Measurements from ENCODE around the gene ZC2HC1B. TPM values are rescaled to one million over a fixed set of nuclear protein-coding genes. Genes with fewer than 3 reads are reported as not detected.

Gene ZC2HC1B
- total RNA-seq, 4 donors from 2014 or later, result not detected

GRCh38 chr6:143885116-143885515, 20.8 kb downstream of the ZC2HC1B start:
- no peak for TF ChIP-seq CTCF (IDR thresholded peaks at IDR 0.05)
- ATAC-seq (ENCODE audit: low FRiP score) (no peak), DNase-seq (ENCODE audit: low spot score) (no peak)

GRCh38 chr6:143894655-143895054, 30.4 kb downstream of the ZC2HC1B start:
- ATAC-seq (ENCODE audit: low FRiP score), result no peak
- DNase-seq (ENCODE audit: low spot score), result no peak
- TF ChIP-seq CTCF (IDR thresholded peaks at IDR 0.05), result no peak

- DNase-seq (ENCODE audit: low spot score), result no peak
- no peak for ATAC-seq (ENCODE audit: low FRiP score)
- TF ChIP-seq CTCF (IDR thresholded peaks at IDR 0.05), result no peak
Measured at GRCh38 chr6:143896126-143896860, 32.0 kb downstream of the ZC2HC1B start.

GRCh38 chr6:143900358-143900757, 36.1 kb downstream of the ZC2HC1B start:
- TF ChIP-seq CTCF (IDR thresholded peaks at IDR 0.05), result no peak
- ATAC-seq (ENCODE audit: low FRiP score), result no peak
- no peak for DNase-seq (ENCODE audit: low spot score)

GRCh38 chr6:143901885-143902750, 37.8 kb downstream of the ZC2HC1B start:
- ATAC-seq (ENCODE audit: low FRiP score) (no peak), DNase-seq (ENCODE audit: low spot score) (no peak)
- TF ChIP-seq CTCF (IDR thresholded peaks at IDR 0.05), result no peak

- ATAC-seq (ENCODE audit: low FRiP score) (no peak), DNase-seq (ENCODE audit: low spot score) (no peak)
- no peak for TF ChIP-seq CTCF (IDR thresholded peaks at IDR 0.05)
Measured at GRCh38 chr6:143902827-143903226, 38.6 kb downstream of the ZC2HC1B start.

Data from omental fat pad (tissue), 4 donors.